Measurements from ENCODE around the gene JAKMIP1.

- TF ChIP-seq CTCF (IDR thresholded peaks at IDR 0.05; ENCODE audit: low read depth, low read length, poor library complexity, severe bottlenecking) (no peak), EZH2phosphoT487 (IDR thresholded peaks at IDR 0.05; ENCODE audit: borderline replicate concordance, low read length) (no peak)
These were observed 1.5 kb downstream of the JAKMIP1 start for GRCh38 chr4:6198768-6199421.
